GM12864 (cell line): ENCODE data around the gene PIP5KL1.

Experiments used
- DNase-seq: peaks from one replicate; pipeline ENCODE4 v3.0.0-alpha.2; 2011; ENCODE audit warnings: low read depth
- H3K4me3 ChIP-seq: 2 replicates; pipeline ENCODE4 v1.5.1; 2011; ENCODE audit warnings: mild to moderate bottlenecking, low read depth, low read length, control low read depth
- CTCF ChIP-seq: IDR thresholded peaks from 2 replicates; pipeline ENCODE4 v1.5.1; 2011; ENCODE audit warnings: low read depth, mild to moderate bottlenecking, moderate library complexity, low read length, control low read depth, inconsistent platforms; ENCODE audit errors: missing control alignments

The PIP5KL1 gene

GRCh38 chr9:127973169-127974000 lies 42.8 kb upstream of the PIP5KL1 start:
- DNase-seq = no peak
- H3K4me3 ChIP-seq = no peak overlapping the region
- TF ChIP-seq CTCF = no peak

GRCh38 chr9:127972236-127972871 lies 41.8 kb upstream of the PIP5KL1 start:
- DNase-seq = no peak
- no peak for TF ChIP-seq CTCF
- H3K4me3 ChIP-seq = no peak overlapping the region

GRCh38 chr9:127971357-127972235 lies 41.0 kb upstream of the PIP5KL1 start:
- no peak for DNase-seq
- no peak for TF ChIP-seq CTCF
- no peak overlapping the region for H3K4me3 ChIP-seq

- no peak for TF ChIP-seq CTCF
- 0 out of 2 replicates have a peak overlapping the region, but pooled peaks have one; percentile 12 for H3K4me3 ChIP-seq
- peak; percentile 93 for DNase-seq
Observed at GRCh38 chr9:127970401-127971313, 40.1 kb upstream of the PIP5KL1 start.

GRCh38 chr9:127968700-127969383 lies 38.3 kb upstream of the PIP5KL1 start:
- no peak overlapping the region for H3K4me3 ChIP-seq
- no peak for TF ChIP-seq CTCF
- no peak for DNase-seq
